K562 (cell line): Measurements from ENCODE around the gene SV2A. TPM values are rescaled to one million over a fixed set of nuclear protein-coding genes. Genes with fewer than 3 reads are reported as not detected.
A peak's percentile ranks its signal among the peaks of the same experiment; 100 is the strongest.

ENCODE experiments used
- ATAC-seq: fragments of 200-7000 bp; cut with Tn5 transposase; 3 replicates; pipeline ENCODE4 v1.9.1; 2020; ENCODE audit warnings: moderate library complexity
- BruUV-seq: library from RNA; stranded (reverse); fragments of 400-500 nt; replicated peaks from 2 replicates; lab custom pipeline; 2021; lab: Mats Ljungman, UMichigan
- CTCF ChIA-PET: fragments of 300-600 bp; formaldehyde crosslinking; extraction: SDS; loops from one replicate; lab custom pipeline; 2021; ENCODE audit warnings: low intra/inter-chr PET ratio; lab: Yijun Ruan, JAX
- POLR2A ChIA-PET: fragments of 300-600, 350-650 bp; sonication (Branson Sonifier 250); formaldehyde crosslinking; extraction: SDS; loops from one replicate; lab custom pipeline; 2021; ENCODE audit warnings: antibody characterized with exemption, inconsistent platforms; lab: Yijun Ruan, JAX
- DNase-seq, 4 experiments: peaks; one replicate each; pipeline versions ENCODE4 v3.0.0 to v3.0.0-alpha.2; 2011 to 2018; ENCODE audit warnings: low spot score in 3 of 4, mixed read lengths in 3 of 4; ENCODE audit errors: extremely low read depth in 1 of 4
- FAIRE-seq: peaks from 2 replicates; lab custom pipeline; 2011; peaks lifted over from hg19 to GRCh38; lab: Jason Lieb, UNC
- H2AFZ ChIP-seq: 2 replicates; pipeline ENCODE4 v1.6.0; 2011; ENCODE audit warnings: low read depth, low read length, control low read depth, inconsistent platforms
- H3K27ac ChIP-seq: fragments of 200-600 bp; 3 replicates; pipeline ENCODE4 v1.8.0; 2011; ENCODE audit warnings: low read depth, mild to moderate bottlenecking, control low read depth, inconsistent platforms, low read length, moderate library complexity, mixed read lengths; ENCODE audit errors: extremely low read depth
- H3K27me3 ChIP-seq, 2 experiments: fragments of 300-600 bp in 1 of 2; 2 replicates in 1 of 2; 3 replicates in 1 of 2; pipeline versions ENCODE4 v1.6.0 to v1.8.0; 2011; ENCODE audit warnings: inconsistent platforms in 2 of 2, low read length in 2 of 2, mild to moderate bottlenecking in 1 of 2, mixed read lengths in 1 of 2, moderate library complexity in 1 of 2; ENCODE audit not compliant: control insufficient read depth in 2 of 2, insufficient read depth in 2 of 2
- H3K36me3 ChIP-seq: fragments of 300-600 bp; 3 replicates; pipeline ENCODE4 v1.8.0; 2011; ENCODE audit warnings: mild to moderate bottlenecking, low read length, inconsistent platforms; ENCODE audit not compliant: control insufficient read depth, insufficient read depth
- H3K4me1 ChIP-seq, 2 experiments: fragments of 200-600 bp in 1 of 2; replicated peaks in 1 of 2; 2 replicates in 1 of 2; 3 replicates in 1 of 2; pipeline versions ENCODE4 v1.5.1 to v1.8.0; 2011; ENCODE audit warnings: inconsistent platforms in 2 of 2, low read length in 2 of 2, mild to moderate bottlenecking in 1 of 2, mixed read lengths in 1 of 2, moderate library complexity in 1 of 2; ENCODE audit not compliant: control insufficient read depth in 2 of 2, insufficient read depth in 2 of 2
- H3K4me2 ChIP-seq: 2 replicates; pipeline ENCODE4 v1.6.1; 2011; ENCODE audit warnings: low read length, control low read depth, inconsistent platforms, mixed read lengths; ENCODE audit not compliant: insufficient read depth
- H3K4me3 ChIP-seq: fragments of 200-600 bp; sonication (generic), shearing (Covaris generic); 2 replicates; pipeline ENCODE4 v1.5.1; 2016; ENCODE audit warnings: control low read depth, inconsistent platforms
- H3K79me2 ChIP-seq: fragments of 200-600 bp; 3 replicates; pipeline ENCODE4 v1.8.0; 2011; ENCODE audit warnings: low read length, inconsistent platforms; ENCODE audit not compliant: control insufficient read depth, insufficient read depth
- H3K9ac ChIP-seq, 2 experiments: 2 replicates each; pipeline versions ENCODE4 v1.6.0 to v1.6.1; 2011; ENCODE audit warnings: low read depth in 2 of 2, low read length in 2 of 2, control low read depth in 1 of 2, inconsistent platforms in 1 of 2, mild to moderate bottlenecking in 1 of 2, mixed read lengths in 1 of 2; ENCODE audit not compliant: insufficient read depth in 1 of 2
- H3K9me1 ChIP-seq: one replicate; pipeline ENCODE4 v1.6.0; 2011; ENCODE audit warnings: inconsistent platforms, mild to moderate bottlenecking, low read length, moderate library complexity; ENCODE audit not compliant: control insufficient read depth, insufficient read depth
- H3K9me3 ChIP-seq: replicated peaks from 2 replicates; pipeline ENCODE4 v1.5.1; 2011; ENCODE audit warnings: low read depth, low read length, inconsistent platforms; ENCODE audit not compliant: control insufficient read depth, insufficient read depth
- H4K20me1 ChIP-seq: replicated peaks from 2 replicates; pipeline ENCODE4 v1.6.1; 2011; ENCODE audit warnings: low read length, inconsistent platforms, mixed read lengths; ENCODE audit not compliant: control insufficient read depth, insufficient read depth
- HDAC2 ChIP-seq: fragments of 450-650 bp; IDR thresholded peaks from 2 replicates; pipeline ENCODE4 v1.6.1; 2016; ENCODE audit warnings: mild to moderate bottlenecking
- HMBOX1 ChIP-seq: sonication (generic); IDR thresholded peaks from 2 replicates; pipeline ENCODE4 v1.6.1; 2016
- OTX1 ChIP-seq: fragments of 450-650 bp; formaldehyde crosslinking; IDR thresholded peaks from 2 replicates; pipeline ENCODE4 v1.4.0; 2022; ENCODE audit warnings: mild to moderate bottlenecking
- PKNOX1 ChIP-seq: fragments of 450-650 bp; IDR thresholded peaks from 2 replicates; pipeline ENCODE4 v1.6.1; 2016
- POLR2B ChIP-seq: fragments of 450-650 bp; IDR thresholded peaks from 2 replicates; pipeline ENCODE4 v1.6.1; 2018; ENCODE audit warnings: low read depth; ENCODE audit not compliant: partially characterized antibody
- TAL1 ChIP-seq: fragments of 450-650 bp; IDR thresholded peaks from 2 replicates; pipeline ENCODE4 v1.6.1; 2016; ENCODE audit warnings: mild to moderate bottlenecking
- TEAD2 ChIP-seq: fragments of 450-650 bp; IDR thresholded peaks from 2 replicates; pipeline ENCODE4 v1.6.1; 2016; ENCODE audit warnings: missing genetic modification characterization, control low read depth, missing compliant biosample characterization
- TEAD4 ChIP-seq, 2 experiments: sonication (generic) in 1 of 2; formaldehyde crosslinking in 1 of 2; IDR thresholded peaks; 2 replicates each; pipeline versions ENCODE4 v1.6.1 to v1.8.0; 2012 to 2022; ENCODE audit warnings: borderline replicate concordance in 1 of 2, inconsistent platforms in 1 of 2, low read length in 1 of 2, mild to moderate bottlenecking in 1 of 2, missing genetic modification reagents in 1 of 2
- THRB ChIP-seq: fragments of 450-650 bp; formaldehyde crosslinking; conservative IDR thresholded peaks from 2 replicates; pipeline ENCODE4 v1.4.0; 2022; ENCODE audit warnings: mild to moderate bottlenecking, missing genetic modification characterization
- TOE1 ChIP-seq, 2 experiments: fragments of 450-650 bp in 1 of 2; sonication (generic) in 1 of 2; formaldehyde crosslinking in 1 of 2; IDR thresholded peaks; 2 replicates each; pipeline versions ENCODE4 v1.7.1 to v1.8.0; 2016 to 2022; ENCODE audit warnings: borderline replicate concordance in 2 of 2, mild to moderate bottlenecking in 2 of 2, antibody characterized with exemption in 1 of 2, inconsistent platforms in 1 of 2, low read depth in 1 of 2, missing genetic modification reagents in 1 of 2, moderate library complexity in 1 of 2
- ZBTB26 ChIP-seq: fragments of 450-650 bp; formaldehyde crosslinking; IDR thresholded peaks from 2 replicates; pipeline ENCODE4 v1.4.0; 2022; ENCODE audit warnings: missing genetic modification characterization
- ZNF165 ChIP-seq: fragments of 250-450 bp; sonication (Bioruptor Pico); IDR thresholded peaks from 2 replicates; pipeline ENCODE4 v1.4.0; 2020; ENCODE audit warnings: borderline replicate concordance
- WGBS: fragments of 100-300 bp; shearing (Covaris generic); methylation state at CpG from one replicate; pipeline ENCODE4 v1.1.6; 2016; ENCODE audit warnings: low coverage, mixed read lengths; ENCODE audit not compliant: insufficient coverage; ENCODE audit errors: missing lambda C conversion rate; 5-methylcytosine and 5-hydroxymethylcytosine counted together
- in situ Hi-C: fragments of 300-500 bp; cut with MboI; formaldehyde crosslinking; loops from 4 replicates; pipeline ENCODE4 v1.15.0; 2018; ENCODE audit warnings: inconsistent platforms, mixed read lengths
- intact Hi-C: fragments of 100-400 bp; cut with micrococcal nuclease; formaldehyde crosslinking; loops from 2 replicates; pipeline ENCODE4 v1.14.2; 2022
- polyA plus RNA-seq, 8 experiments: library from polyadenylated mRNA; depleted of rRNA in 4 of 8; stranded (reverse) in 5 of 8; unstranded in 3 of 8; fragments of >200 nt; fragmentation: Nextera tagmentation in 2 of 8; fragmentation: Illumina TruSeq in 1 of 8; extraction: Ambion mirVana in 2 of 8; extraction: Trizol in 1 of 8; gene quantifications; 2 replicates each; pipeline versions ENCODE4 v1.2.1 to v1.2.3, GENCODE V29; 2011 to 2014; ENCODE audit warnings: inconsistent platforms in 1 of 8, missing spikeins in 1 of 8
- total RNA-seq, 7 experiments: library from RNA; depleted of rRNA in 6 of 7; stranded (reverse); fragments of >200 nt in 6 of 7; fragmentation: Illumina TruSeq in 2 of 7; extraction: Trizol in 2 of 7; gene quantifications; 2 replicates each; pipeline versions ENCODE4 v1.2.1 to v1.2.3, GENCODE V29; 2011 to 2021; ENCODE audit warnings: low replicate concordance in 1 of 7

Gene SV2A
- total and polyA plus RNA-seq, 9 of the 15 experiments (the other 6 are each of a cell fraction or from before 2014, with no cell fraction given), result 0.07 to 0.22 (median 0.11) TPM; not detected in 1

GRCh38 chr1:149936992-149937705 lies 19.5 kb upstream of the SV2A start (continued):
- TF ChIP-seq TEAD4 (IDR thresholded peaks at IDR 0.05; ENCODE audit: low read length), result 0 out of 2 replicates have a peak, but pooled peaks have one; percentile 19
- TF ChIP-seq TEAD4 (CRISPR knock-in tag; IDR thresholded peaks at IDR 0.05; ENCODE audit: borderline replicate concordance), result no peak

- Histone ChIP-seq H3K9me1 (no peaks in the 10 kb centered on the region), H3K36me3 (no peaks in the 10 kb centered on the region), H3K4me1 (peaks cover 23 to 39% of the 10 kb centered on the region in 2 experiments), H3K27me3 (no peaks in the 10 kb centered on the region), H3K27ac (no peak within 1 kb of the TSS), H3K9me3 (no peaks in the 10 kb centered on the region), H3K9ac (peak within 1 kb of the TSS; percentile 24 to 53), H3K79me2 (no peaks in the 10 kb centered on the region), H3K4me3 (peak within 1 kb of the TSS; percentile 26), H4K20me1 (no peaks in the 10 kb centered on the region), H3K4me2 (peak within 1 kb of the TSS; percentile 68), H2AFZ (peak within 1 kb of the TSS; percentile 75)
- intact Hi-C loops, result no loop called here
- ATAC-seq (peak; percentile 65), FAIRE-seq (peak; percentile 44), DNase-seq (peak in 3 of 4 experiments; percentile 51 to 54 (median 52))
- no TSS peak for BruUV-seq
- WGBS, result 14% methylated on average over 17 of the region's 18 CpGs
- in situ Hi-C loops, result no loop called here
- ChIA-PET CTCF (no interaction called here), POLR2A (interaction anchor here (0.6 to 2.7 kb wide), 4 partner anchors 8 to 49 kb away, joined by 3 to 24 read pairs (median 3); a partner anchor contains a TSS)
- TF ChIP-seq ZNF165 (CRISPR knock-in tag) (no peak), PKNOX1 (peak; percentile 44), OTX1 (CRISPR knock-in tag) (peak; percentile 41; the same call in 1 of the 2 replicates), POLR2B (peak; percentile 14), THRB (CRISPR knock-in tag) (no peak), HMBOX1 (0 out of 2 replicates have a peak, but pooled peaks have one; percentile 23), HDAC2 (0 out of 2 replicates have a peak, but pooled peaks have one; percentile 24), TAL1 (0 out of 2 replicates have a peak, but pooled peaks have one; percentile 3), ZBTB26 (CRISPR knock-in tag) (0 out of 2 replicates have a peak, but pooled peaks have one; percentile 55), TEAD2 (tag) (no peak), TOE1 (IDR thresholded peaks at IDR 0.05; ENCODE audit: borderline replicate concordance) (peak; percentile 58; the same call in 1 of the 2 replicates), TOE1 (CRISPR knock-in tag; IDR thresholded peaks at IDR 0.05; ENCODE audit: borderline replicate concordance, low read depth) (no peak)
Measured at GRCh38 chr1:149936170-149936991, 18.7 kb upstream of the SV2A start, which contains the start of gene MTMR11. Gene MTMR11 (minus strand): TSS chr1:149936879. CDS start chr1:149936647, 232 bp downstream.
